ENCODE measurements around the gene FMR1NB. TPM values are rescaled to one million over a fixed set of nuclear protein-coding genes. Genes with fewer than 3 reads are reported as not detected.

The FMR1NB gene
- total and polyA plus RNA-seq, 9 of the 15 experiments (the other 6 are each of a cell fraction or from before 2014, with no cell fraction given), result 2.3 to 13.2 (median 5.1) TPM

DNA sequence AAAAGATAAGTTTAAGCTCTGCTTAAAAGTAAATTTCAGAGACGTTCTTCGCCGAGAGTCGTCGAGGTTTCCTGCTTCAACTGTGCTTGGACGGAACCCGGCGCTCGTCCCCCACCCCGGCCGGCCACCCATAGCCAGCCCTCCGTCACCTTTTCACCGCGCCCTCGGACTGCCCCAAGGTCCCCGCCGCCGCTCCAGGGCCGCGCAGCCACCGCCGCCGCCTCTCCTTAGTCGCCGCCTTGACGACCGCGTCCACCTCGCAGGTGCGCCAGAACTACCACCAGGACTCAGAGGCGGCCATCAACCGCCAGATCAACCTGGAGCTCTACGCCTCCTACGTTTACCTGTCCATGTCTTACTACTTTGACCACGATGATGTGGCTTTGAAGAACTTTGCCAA lies 70.8 kb downstream of the FMR1NB start (continued):
- TF ChIP-seq, protein P1, sequence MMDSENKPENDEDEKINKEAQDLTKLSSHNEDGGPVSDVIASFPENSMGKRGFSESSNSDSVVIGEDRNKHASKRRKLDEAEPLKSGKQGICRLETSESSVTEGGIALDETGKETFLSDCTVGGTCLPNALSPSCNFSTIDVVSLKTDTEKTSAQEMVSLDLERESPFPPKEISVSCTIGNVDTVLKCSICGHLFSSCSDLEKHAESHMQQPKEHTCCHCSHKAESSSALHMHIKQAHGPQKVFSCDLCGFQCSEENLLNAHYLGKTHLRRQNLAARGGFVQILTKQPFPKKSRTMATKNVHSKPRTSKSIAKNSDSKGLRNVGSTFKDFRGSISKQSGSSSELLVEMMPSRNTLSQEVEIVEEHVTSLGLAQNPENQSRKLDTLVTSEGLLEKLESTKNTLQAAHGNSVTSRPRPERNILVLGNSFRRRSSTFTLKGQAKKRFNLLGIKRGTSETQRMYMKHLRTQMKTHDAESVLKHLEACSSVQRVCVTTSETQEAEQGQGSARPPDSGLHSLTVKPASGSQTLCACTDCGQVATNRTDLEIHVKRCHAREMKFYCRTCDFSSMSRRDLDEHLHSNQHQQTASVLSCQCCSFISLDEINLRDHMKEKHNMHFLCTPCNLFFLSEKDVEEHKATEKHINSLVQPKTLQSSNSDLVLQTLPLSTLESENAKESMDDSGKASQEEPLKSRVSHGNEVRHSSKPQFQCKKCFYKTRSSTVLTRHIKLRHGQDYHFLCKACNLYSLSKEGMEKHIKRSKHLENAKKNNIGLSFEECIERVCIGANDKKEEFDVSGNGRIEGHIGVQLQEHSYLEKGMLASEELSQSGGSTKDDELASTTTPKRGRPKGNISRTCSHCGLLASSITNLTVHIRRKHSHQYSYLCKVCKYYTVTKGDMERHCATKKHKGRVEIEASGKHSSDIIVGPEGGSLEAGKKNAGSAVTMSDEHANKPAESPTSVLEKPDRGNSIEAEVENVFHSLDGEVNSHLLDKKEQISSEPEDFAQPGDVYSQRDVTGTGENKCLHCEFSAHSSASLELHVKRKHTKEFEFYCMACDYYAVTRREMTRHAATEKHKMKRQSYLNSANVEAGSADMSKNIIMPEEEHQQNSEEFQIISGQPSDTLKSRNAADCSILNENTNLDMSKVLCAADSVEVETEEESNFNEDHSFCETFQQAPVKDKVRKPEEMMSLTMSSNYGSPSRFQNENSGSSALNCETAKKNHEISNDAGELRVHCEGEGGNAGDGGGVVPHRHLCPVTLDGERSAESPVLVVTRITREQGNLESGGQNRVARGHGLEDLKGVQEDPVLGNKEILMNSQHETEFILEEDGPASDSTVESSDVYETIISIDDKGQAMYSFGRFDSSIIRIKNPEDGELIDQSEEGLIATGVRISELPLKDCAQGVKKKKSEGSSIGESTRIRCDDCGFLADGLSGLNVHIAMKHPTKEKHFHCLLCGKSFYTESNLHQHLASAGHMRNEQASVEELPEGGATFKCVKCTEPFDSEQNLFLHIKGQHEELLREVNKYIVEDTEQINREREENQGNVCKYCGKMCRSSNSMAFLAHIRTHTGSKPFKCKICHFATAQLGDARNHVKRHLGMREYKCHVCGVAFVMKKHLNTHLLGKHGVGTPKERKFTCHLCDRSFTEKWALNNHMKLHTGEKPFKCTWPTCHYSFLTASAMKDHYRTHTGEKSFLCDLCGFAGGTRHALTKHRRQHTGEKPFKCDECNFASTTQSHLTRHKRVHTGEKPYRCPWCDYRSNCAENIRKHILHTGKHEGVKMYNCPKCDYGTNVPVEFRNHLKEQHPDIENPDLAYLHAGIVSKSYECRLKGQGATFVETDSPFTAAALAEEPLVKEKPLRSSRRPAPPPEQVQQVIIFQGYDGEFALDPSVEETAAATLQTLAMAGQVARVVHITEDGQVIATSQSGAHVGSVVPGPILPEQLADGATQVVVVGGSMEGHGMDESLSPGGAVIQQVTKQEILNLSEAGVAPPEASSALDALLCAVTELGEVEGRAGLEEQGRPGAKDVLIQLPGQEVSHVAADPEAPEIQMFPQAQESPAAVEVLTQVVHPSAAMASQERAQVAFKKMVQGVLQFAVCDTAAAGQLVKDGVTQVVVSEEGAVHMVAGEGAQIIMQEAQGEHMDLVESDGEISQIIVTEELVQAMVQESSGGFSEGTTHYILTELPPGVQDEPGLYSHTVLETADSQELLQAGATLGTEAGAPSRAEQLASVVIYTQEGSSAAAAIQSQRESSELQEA (IDR thresholded peaks at IDR 0.05; ENCODE audit: low read depth), result no peak
- TF ChIP-seq PRMT5 (CRISPR knock-in tag; IDR thresholded peaks at IDR 0.05) (no peak), ESRRB (CRISPR knock-in tag; IDR thresholded peaks at IDR 0.05; ENCODE audit: borderline replicate concordance) (no peak), POLR2B (IDR thresholded peaks at IDR 0.05; ENCODE audit: low read depth, partially characterized antibody) (no peak)
